HepG2 (cell line): ENCODE results near the gene ZNF77. TPM values are rescaled to one million over a fixed set of nuclear protein-coding genes. Genes with fewer than 3 reads are reported as not detected.
A peak's percentile ranks its signal among the peaks of the same experiment; 100 is the strongest.

Source experiments
- ISL2 ChIP-seq: sonication (generic); formaldehyde crosslinking; IDR thresholded peaks from 2 replicates; pipeline ENCODE4 v1.5.0; 2020; ENCODE audit warnings: missing genetic modification reagents
- KLF16 ChIP-seq, 2 experiments: sonication (generic) in 1 of 2; formaldehyde crosslinking in 1 of 2; IDR thresholded peaks; 2 replicates each; pipeline versions ENCODE4 v1.6.1 to v1.8.0; 2016 to 2023; ENCODE audit warnings: missing genetic modification reagents in 2 of 2, missing compliant biosample characterization in 1 of 2
- MXI1 ChIP-seq: IDR thresholded peaks from 3 replicates; pipeline ENCODE4 v1.6.1; 2012; ENCODE audit warnings: low read depth, low read length, inconsistent platforms, borderline replicate concordance
- MZF1 ChIP-seq: sonication (generic); formaldehyde crosslinking; IDR thresholded peaks from 2 replicates; pipeline ENCODE4 v1.8.1; 2023; ENCODE audit warnings: mild to moderate bottlenecking, missing genetic modification reagents, borderline replicate concordance
- RFXAP ChIP-seq: sonication (generic); formaldehyde crosslinking; IDR thresholded peaks from 2 replicates; pipeline ENCODE4 v1.4.0; 2020; ENCODE audit warnings: missing genetic modification reagents, borderline replicate concordance
- SALL1 ChIP-seq: sonication (generic); formaldehyde crosslinking; IDR thresholded peaks from 2 replicates; pipeline ENCODE4 v1.8.0; 2022; ENCODE audit warnings: mild to moderate bottlenecking, missing genetic modification reagents
- TCF12 ChIP-seq, 2 experiments: fragments of 450-650 bp in 1 of 2; sonication (generic) in 1 of 2; formaldehyde crosslinking in 1 of 2; IDR thresholded peaks; 2 replicates each; pipeline versions ENCODE4 v1.6.1 to v1.8.0; 2017 to 2022; ENCODE audit warnings: antibody characterized with exemption in 1 of 2, mild to moderate bottlenecking in 1 of 2, missing genetic modification reagents in 1 of 2, moderate library complexity in 1 of 2
- ZNF605 ChIP-seq: sonication (generic); formaldehyde crosslinking; IDR thresholded peaks from 2 replicates; pipeline ENCODE4 v1.8.0; 2022; ENCODE audit warnings: mild to moderate bottlenecking, missing genetic modification reagents
- ZNF724P ChIP-seq: sonication (generic); formaldehyde crosslinking; IDR thresholded peaks from 2 replicates; pipeline ENCODE4 v1.8.0; 2022; ENCODE audit warnings: missing genetic modification reagents, borderline replicate concordance
- polyA plus RNA-seq, 8 experiments: library from polyadenylated mRNA; depleted of rRNA in 3 of 8; stranded (reverse) in 7 of 8; unstranded in 1 of 8; fragments of >200 nt; fragmentation: Illumina TruSeq in 4 of 8; extraction: Trizol in 4 of 8; gene quantifications; 2 replicates each; pipeline versions ENCODE4 v1.2.1 to v1.2.3, GENCODE V29; 2011 to 2016; ENCODE audit warnings: low read depth in 4 of 8, missing spikeins in 1 of 8, mixed read lengths in 1 of 8; ENCODE audit not compliant: insufficient read depth in 1 of 8
- total RNA-seq, 5 experiments: library from RNA; depleted of rRNA; stranded (reverse); fragments of >200 nt; fragmentation: Illumina TruSeq; extraction: Trizol; gene quantifications; 2 replicates each; pipeline ENCODE4 v1.2.3, GENCODE V29; 2016; ENCODE audit warnings: low read depth in 1 of 5
- TF ChIP-seq, protein P1 (sequence below): fragments of 450-650 bp; IDR thresholded peaks from 2 replicates; pipeline ENCODE4 v1.6.1; 2016
- TF ChIP-seq, protein P2 (sequence below): sonication (generic); IDR thresholded peaks from 2 replicates; pipeline ENCODE4 v1.6.1; 2016; ENCODE audit warnings: low read depth, borderline replicate concordance
- TF ChIP-seq, protein P3 (sequence below), 2 experiments: sonication (generic) in 1 of 2; formaldehyde crosslinking in 1 of 2; IDR thresholded peaks; 2 replicates each; pipeline versions ENCODE4 v1.5.1 to v1.6.1; 2011 to 2020; ENCODE audit warnings: borderline replicate concordance in 1 of 2, low read depth in 1 of 2, low read length in 1 of 2, mild to moderate bottlenecking in 1 of 2, missing genetic modification reagents in 1 of 2, moderate library complexity in 1 of 2
- TF ChIP-seq, protein P4 (sequence below): sonication (generic); formaldehyde crosslinking; IDR thresholded peaks from 2 replicates; pipeline ENCODE4 v1.4.0; 2020; ENCODE audit warnings: mild to moderate bottlenecking, low read depth, missing genetic modification reagents
- TF ChIP-seq, protein P5 (sequence below): IDR thresholded peaks from 2 replicates; pipeline ENCODE4 v1.6.1; 2016; ENCODE audit warnings: missing biosample characterization, missing genetic modification reagents, low read depth
- TF ChIP-seq, protein P6 (sequence below): IDR thresholded peaks from 2 replicates; pipeline ENCODE4 v1.6.1; 2012; ENCODE audit warnings: low read depth, low read length, improper control_type of control experiment

ZNF77 gene
- total and polyA plus RNA-seq, 2 of the 13 experiments (the other 11 are each of a cell fraction or from before 2014, with no cell fraction given) = 7.1 to 11.5 TPM

DNA sequence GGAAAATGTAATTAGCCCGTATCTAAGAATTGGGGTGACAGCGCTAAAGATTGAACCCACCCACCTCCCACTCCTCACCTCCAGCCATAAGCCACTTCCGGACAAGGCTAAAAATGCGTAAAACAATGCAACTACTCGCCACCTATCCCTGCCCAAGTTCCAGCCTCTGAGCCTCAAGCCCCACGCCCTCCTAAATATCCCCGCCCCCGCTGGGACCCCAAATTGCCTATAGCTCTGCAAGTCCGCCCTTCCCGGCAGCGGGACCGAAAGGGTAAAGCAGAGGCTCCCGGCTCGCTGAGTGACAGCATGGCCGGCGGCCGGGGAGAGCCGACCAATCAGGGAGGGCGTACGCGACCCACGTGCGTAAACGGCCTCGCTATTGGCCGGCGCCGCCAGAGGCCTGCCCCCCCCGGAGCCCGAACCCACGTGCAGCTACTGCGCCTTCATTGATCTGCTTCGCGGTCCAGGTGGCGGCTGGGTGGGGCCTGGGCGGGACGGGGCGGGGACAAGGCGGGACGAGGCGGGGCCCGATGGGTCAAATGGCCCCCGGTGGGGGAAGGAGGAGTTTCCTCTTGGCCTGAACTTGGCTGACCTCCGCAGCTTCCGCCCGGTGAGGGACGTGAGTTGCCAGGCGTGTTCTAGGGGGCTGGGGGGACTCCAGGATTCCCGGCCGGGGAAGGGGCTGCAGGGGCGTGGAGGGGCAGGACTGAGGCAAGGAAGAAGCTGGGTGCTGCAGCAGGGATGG is 32.4 kb upstream of the ZNF77 start, which contains the start of gene TLE6 (continued):
- TF ChIP-seq, protein P1, sequence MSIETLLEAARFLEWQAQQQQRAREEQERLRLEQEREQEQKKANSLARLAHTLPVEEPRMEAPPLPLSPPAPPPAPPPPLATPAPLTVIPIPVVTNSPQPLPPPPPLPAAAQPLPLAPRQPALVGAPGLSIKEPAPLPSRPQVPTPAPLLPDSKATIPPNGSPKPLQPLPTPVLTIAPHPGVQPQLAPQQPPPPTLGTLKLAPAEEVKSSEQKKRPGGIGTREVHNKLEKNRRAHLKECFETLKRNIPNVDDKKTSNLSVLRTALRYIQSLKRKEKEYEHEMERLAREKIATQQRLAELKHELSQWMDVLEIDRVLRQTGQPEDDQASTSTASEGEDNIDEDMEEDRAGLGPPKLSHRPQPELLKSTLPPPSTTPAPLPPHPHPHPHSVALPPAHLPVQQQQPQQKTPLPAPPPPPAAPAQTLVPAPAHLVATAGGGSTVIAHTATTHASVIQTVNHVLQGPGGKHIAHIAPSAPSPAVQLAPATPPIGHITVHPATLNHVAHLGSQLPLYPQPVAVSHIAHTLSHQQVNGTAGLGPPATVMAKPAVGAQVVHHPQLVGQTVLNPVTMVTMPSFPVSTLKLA = peak; percentile 93
- TF ChIP-seq, protein P2, sequence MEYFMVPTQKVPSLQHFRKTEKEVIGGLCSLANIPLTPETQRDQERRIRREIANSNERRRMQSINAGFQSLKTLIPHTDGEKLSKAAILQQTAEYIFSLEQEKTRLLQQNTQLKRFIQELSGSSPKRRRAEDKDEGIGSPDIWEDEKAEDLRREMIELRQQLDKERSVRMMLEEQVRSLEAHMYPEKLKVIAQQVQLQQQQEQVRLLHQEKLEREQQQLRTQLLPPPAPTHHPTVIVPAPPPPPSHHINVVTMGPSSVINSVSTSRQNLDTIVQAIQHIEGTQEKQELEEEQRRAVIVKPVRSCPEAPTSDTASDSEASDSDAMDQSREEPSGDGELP = peak; percentile 89
- peak; percentile 58; the same call in 1 of the 2 replicates for TF ChIP-seq SALL1
- peak; percentile 84 for TF ChIP-seq ZNF724P (CRISPR knock-in tag)
- TF ChIP-seq, protein P3, sequence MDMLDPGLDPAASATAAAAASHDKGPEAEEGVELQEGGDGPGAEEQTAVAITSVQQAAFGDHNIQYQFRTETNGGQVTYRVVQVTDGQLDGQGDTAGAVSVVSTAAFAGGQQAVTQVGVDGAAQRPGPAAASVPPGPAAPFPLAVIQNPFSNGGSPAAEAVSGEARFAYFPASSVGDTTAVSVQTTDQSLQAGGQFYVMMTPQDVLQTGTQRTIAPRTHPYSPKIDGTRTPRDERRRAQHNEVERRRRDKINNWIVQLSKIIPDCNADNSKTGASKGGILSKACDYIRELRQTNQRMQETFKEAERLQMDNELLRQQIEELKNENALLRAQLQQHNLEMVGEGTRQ (IDR thresholded peaks at IDR 0.05; ENCODE audit: low read depth, low read length) = peak; percentile 88
- TF ChIP-seq, protein P3 (CRISPR knock-in tag; IDR thresholded peaks at IDR 0.05; ENCODE audit: borderline replicate concordance) = peak; percentile 89; the same call in 1 of the 2 replicates
- peak; percentile 30; the same call in 1 of the 2 replicates for TF ChIP-seq RFXAP (CRISPR knock-in tag)
- TF ChIP-seq ZNF605 (CRISPR knock-in tag) = peak; percentile 33; the same call in 1 of the 2 replicates
- TF ChIP-seq, protein P4, sequence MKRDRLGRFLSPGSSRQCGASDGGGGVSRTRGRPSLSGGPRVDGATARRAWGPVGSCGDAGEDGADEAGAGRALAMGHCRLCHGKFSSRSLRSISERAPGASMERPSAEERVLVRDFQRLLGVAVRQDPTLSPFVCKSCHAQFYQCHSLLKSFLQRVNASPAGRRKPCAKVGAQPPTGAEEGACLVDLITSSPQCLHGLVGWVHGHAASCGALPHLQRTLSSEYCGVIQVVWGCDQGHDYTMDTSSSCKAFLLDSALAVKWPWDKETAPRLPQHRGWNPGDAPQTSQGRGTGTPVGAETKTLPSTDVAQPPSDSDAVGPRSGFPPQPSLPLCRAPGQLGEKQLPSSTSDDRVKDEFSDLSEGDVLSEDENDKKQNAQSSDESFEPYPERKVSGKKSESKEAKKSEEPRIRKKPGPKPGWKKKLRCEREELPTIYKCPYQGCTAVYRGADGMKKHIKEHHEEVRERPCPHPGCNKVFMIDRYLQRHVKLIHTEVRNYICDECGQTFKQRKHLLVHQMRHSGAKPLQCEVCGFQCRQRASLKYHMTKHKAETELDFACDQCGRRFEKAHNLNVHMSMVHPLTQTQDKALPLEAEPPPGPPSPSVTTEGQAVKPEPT = 0 out of 2 replicates have a peak, but pooled peaks have one; percentile 39
- TF ChIP-seq MXI1 = peak; percentile 95; the same call in 1 of the 3 replicates
- peak; percentile 74 for TF ChIP-seq ISL2
- TF ChIP-seq KLF16 (CRISPR knock-in tag; IDR thresholded peaks at IDR 0.05) = 0 out of 4 replicates have a peak, but pooled peaks of 1 of the 2 experiments have one; percentile 58
- TF ChIP-seq, protein P5, sequence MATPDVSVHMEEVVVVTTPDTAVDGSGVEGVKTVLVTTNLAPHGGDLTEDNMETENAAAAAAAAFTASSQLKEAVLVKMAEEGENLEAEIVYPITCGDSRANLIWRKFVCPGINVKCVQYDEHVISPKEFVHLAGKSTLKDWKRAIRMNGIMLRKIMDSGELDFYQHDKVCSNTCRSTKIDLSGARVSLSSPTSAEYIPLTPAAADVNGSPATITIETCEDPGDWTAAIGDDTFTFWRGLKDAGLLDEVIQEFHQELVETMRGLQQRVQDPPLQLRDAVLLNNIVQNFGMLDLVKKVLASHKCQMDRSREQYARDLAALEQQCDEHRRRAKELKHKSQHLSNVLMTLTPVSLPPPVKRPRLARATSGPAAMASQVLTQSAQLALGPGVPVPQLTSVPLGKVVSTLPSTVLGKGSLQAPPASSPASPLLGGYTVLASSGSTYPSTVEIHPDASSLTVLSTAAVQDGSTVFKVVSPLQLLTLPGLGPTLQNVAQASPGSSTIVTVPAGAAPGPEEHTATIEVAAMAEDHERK (CRISPR knock-in tag) = no peak
- TF ChIP-seq, protein P6, sequence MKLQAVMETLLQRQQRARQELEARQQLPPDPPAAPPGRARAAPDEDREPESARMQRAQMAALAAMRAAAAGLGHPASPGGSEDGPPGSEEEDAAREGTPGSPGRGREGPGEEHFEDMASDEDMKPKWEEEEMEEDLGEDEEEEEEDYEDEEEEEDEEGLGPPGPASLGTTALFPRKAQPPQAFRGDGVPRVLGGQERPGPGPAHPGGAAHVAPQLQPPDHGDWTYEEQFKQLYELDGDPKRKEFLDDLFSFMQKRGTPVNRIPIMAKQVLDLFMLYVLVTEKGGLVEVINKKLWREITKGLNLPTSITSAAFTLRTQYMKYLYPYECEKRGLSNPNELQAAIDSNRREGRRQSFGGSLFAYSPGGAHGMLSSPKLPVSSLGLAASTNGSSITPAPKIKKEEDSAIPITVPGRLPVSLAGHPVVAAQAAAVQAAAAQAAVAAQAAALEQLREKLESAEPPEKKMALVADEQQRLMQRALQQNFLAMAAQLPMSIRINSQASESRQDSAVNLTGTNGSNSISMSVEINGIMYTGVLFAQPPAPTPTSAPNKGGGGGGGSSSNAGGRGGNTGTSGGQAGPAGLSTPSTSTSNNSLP = no peak
- no peak for TF ChIP-seq MZF1 (CRISPR knock-in tag)
- no peak for TF ChIP-seq TCF12 (IDR thresholded peaks at IDR 0.05)
- peak; percentile 91 for TF ChIP-seq TCF12 (CRISPR knock-in tag; IDR thresholded peaks at IDR 0.05)
